ENCODE measurements around the gene ZNF248. TPM values are rescaled to one million over a fixed set of nuclear protein-coding genes. Genes with fewer than 3 reads are reported as not detected.

ZNF248 gene
- total and polyA plus RNA-seq, 11 donors = 5.0 to 14.7 (median 9.1) TPM

DNA sequence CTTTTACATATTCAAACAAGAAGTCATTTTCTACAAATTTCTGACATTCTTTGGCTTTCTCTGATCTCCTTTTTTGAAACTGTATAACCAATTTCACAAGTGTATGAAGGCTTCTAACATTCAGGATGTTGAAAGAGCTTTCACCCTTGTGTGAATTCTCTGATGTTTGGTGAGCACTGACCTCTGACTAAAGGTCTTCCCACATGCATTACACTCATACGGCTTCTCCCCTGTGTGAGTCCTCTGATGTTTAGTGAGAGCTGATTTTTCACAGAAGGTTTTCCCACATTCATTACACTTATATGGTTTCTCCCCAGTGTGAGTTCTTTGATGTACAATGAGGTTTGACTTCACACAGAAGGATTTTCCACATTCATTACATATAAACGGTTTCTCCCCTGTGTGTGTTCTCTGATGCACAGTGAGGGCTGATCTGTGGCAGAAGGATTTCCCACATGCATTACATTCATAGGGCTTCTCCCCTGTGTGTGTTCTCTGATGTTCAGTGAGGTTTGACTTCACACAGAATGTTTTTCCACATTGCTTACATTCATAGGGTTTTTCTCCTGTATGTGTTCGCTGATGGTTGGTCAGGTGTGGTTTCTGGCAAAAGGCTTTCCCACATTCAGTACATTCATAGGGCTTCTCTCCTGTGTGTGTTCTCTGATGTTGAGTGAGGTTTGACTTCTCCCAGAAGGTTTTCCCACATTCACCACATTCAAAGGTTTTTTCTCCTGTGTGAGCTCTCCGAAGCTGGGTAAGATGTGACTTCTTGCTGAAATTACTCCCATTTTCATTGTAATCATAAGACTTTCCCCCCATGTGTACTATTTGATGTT, 25.7 kb downstream of the ZNF248 start:
- Histone ChIP-seq H3K27me3 (no peaks in the 10 kb centered on the region), H3K36me3 (peaks cover 9 to 100% (median 76%) of the 10 kb centered on the region in 9 donors), H3K4me3 (no peak overlapping the region), H3K27ac (no peak overlapping the region), H3K4me1 (no peaks in the 10 kb centered on the region), H3K9me3 (peaks cover 0 to 71% (median 25%) of the 10 kb centered on the region in 12 donors)
- ATAC-seq (no peak), DNase-seq (no peak)
- TF ChIP-seq POLR2A (IDR thresholded peaks at IDR 0.05) = no peak
- TF ChIP-seq, protein P1, sequence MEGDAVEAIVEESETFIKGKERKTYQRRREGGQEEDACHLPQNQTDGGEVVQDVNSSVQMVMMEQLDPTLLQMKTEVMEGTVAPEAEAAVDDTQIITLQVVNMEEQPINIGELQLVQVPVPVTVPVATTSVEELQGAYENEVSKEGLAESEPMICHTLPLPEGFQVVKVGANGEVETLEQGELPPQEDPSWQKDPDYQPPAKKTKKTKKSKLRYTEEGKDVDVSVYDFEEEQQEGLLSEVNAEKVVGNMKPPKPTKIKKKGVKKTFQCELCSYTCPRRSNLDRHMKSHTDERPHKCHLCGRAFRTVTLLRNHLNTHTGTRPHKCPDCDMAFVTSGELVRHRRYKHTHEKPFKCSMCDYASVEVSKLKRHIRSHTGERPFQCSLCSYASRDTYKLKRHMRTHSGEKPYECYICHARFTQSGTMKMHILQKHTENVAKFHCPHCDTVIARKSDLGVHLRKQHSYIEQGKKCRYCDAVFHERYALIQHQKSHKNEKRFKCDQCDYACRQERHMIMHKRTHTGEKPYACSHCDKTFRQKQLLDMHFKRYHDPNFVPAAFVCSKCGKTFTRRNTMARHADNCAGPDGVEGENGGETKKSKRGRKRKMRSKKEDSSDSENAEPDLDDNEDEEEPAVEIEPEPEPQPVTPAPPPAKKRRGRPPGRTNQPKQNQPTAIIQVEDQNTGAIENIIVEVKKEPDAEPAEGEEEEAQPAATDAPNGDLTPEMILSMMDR (IDR thresholded peaks at IDR 0.05) = no peak
- intact Hi-C loops (cut with DNase I) = no loop called here
- 83 to 98% (median 91%) methylated on average over 4 of the region's 4 CpGs for WGBS, 4 donors

GRCh38 chr10:37826806-37827205, 30.6 kb downstream of the ZNF248 start:
- DNase-seq = no peak
- no peak for TF ChIP-seq POLR2A (IDR thresholded peaks at IDR 0.05)
- TF ChIP-seq, protein P1 (IDR thresholded peaks at IDR 0.05) = no peak
- 91 to 100% (median 94%) methylated on average over 1 of the region's 1 CpG for WGBS, 4 donors
- Histone ChIP-seq H3K36me3 (peaks cover 4 to 56% (median 40%) of the 10 kb centered on the region in 9 donors), H3K9me3 (peaks cover 0 to 70% (median 18%) of the 10 kb centered on the region in 12 donors), H3K27me3 (no peaks in the 10 kb centered on the region), H3K4me3 (no peak overlapping the region), H3K4me1 (no peaks in the 10 kb centered on the region), H3K27ac (no peak overlapping the region)
- intact Hi-C loops (cut with DNase I) = no loop called here
- ATAC-seq = no peak

DNA sequence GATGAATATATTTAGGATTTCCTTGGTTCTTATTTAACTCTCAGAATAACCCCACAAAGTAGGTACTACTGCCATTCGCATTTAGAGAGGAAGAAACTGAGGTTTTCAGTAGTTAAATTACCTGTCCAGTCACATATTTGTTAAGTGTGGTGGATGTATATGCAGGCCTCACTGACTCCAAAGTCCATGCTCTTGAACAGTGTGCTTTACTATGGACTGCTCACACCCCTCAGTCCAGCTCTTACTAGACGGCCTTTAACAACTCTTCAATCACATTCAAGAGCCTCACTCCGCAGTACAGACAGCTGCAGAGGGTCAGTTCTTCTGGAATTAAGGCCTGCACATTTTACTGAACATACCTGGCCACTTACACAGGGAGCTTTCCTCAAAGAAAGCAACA, 36.2 kb downstream of the ZNF248 start:
- peaks cover 0 to 50% (median 3%) of the 10 kb centered on the region in 12 donors for H3K9me3 ChIP-seq
- DNase-seq (no peak), ATAC-seq (no peak)
- intact Hi-C loops (cut with DNase I) = no loop called here
- WGBS, 4 donors = 96 to 98% (median 97%) methylated on average over 3 of the region's 3 CpGs
- no peak overlapping the region for H3K27ac ChIP-seq
- H3K4me1 ChIP-seq = no peaks in the 10 kb centered on the region
- no peak for TF ChIP-seq POLR2A (IDR thresholded peaks at IDR 0.05)
- TF ChIP-seq, protein P1 (IDR thresholded peaks at IDR 0.05) = no peak
- H3K36me3 ChIP-seq = peaks cover 0 to 5% (median 0%) of the 10 kb centered on the region in 9 donors
- H3K4me3 ChIP-seq = no peak overlapping the region
- H3K27me3 ChIP-seq = no peaks in the 10 kb centered on the region

DNA sequence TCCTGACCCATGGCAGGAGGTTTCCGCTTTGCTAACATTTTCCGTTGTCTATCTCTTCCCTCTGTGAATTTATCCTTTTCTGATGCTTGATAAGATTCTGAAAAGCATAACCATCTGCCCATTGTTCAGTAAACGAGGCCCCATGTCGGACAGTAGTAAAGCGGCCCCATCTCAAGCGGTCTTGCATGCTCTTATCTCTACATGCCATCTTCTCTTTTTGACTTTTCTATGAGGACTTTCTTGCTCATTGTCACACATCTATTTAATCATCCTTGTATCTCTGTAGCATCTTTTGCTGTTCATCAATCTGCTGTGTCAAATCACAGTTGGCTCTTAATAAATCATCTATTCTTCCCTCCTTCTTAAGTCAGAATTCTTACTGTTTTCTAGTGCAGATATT, 37.6 kb downstream of the ZNF248 start:
- Histone ChIP-seq H3K36me3 (no peaks in the 10 kb centered on the region), H3K27ac (no peak overlapping the region), H3K4me3 (no peak overlapping the region), H3K27me3 (no peaks in the 10 kb centered on the region), H3K9me3 (peaks cover 0 to 55% (median 3%) of the 10 kb centered on the region in 12 donors), H3K4me1 (no peaks in the 10 kb centered on the region)
- WGBS, 4 donors = 95 to 98% (median 97%) methylated on average over 6 of the region's 6 CpGs
- TF ChIP-seq, protein P1 (IDR thresholded peaks at IDR 0.05) = no peak
- TF ChIP-seq POLR2A (IDR thresholded peaks at IDR 0.05) = no peak
- ATAC-seq (no peak), DNase-seq (no peak)
- intact Hi-C loops (cut with DNase I) = no loop called here
